BE2C (cell line): ENCODE results near the gene ULBP2.
"Not testable (repeated sequence)": the region's sequence is repeated elsewhere in the genome, so short reads cannot be mapped to it uniquely, and the experiment has no call there.

Experiments
- DNase-seq: peaks from one replicate; pipeline ENCODE4 v3.0.0-alpha.2; 2020
- H3K27me3 ChIP-seq: fragments of 250-450 bp; sonication (Bioruptor Pico); 2 replicates; pipeline ENCODE4 v1.5.1; 2020; ENCODE audit warnings: mild to moderate bottlenecking
- H3K36me3 ChIP-seq: fragments of 250-450 bp; sonication (Bioruptor Pico); 2 replicates; pipeline ENCODE4 v1.5.1; 2020; ENCODE audit warnings: mild to moderate bottlenecking
- H3K4me1 ChIP-seq: fragments of 250-450 bp; sonication (Bioruptor Pico); 2 replicates; pipeline ENCODE4 v1.5.1; 2020
- H3K4me3 ChIP-seq: 2 replicates; pipeline ENCODE4 v1.5.1; 2011; ENCODE audit warnings: low read depth, low read length
- H3K9me3 ChIP-seq: fragments of 250-450 bp; sonication (Bioruptor Pico); 2 replicates; pipeline ENCODE4 v1.5.1; 2020
- CTCF ChIP-seq: IDR thresholded peaks from 2 replicates; pipeline ENCODE4 v1.5.1; 2012; ENCODE audit warnings: mild to moderate bottlenecking, low read depth, low read length

ULBP2 gene

GRCh38 chr6:149925253-149925973, 16.4 kb upstream of the ULBP2 start:
- DNase-seq: no peak
- peak overlapping the region; percentile 66 for H3K4me3 ChIP-seq
- H3K36me3 ChIP-seq: no peaks in the 10 kb centered on the region
- no peaks in the 10 kb centered on the region for H3K9me3 ChIP-seq
- H3K4me1 ChIP-seq: no peaks in the 10 kb centered on the region
- no peak for TF ChIP-seq CTCF
- peaks cover 26% of the 10 kb centered on the region for H3K27me3 ChIP-seq

GRCh38 chr6:149925974-149926777, 15.6 kb upstream of the ULBP2 start:
- peaks cover 34% of the 10 kb centered on the region for H3K27me3 ChIP-seq
- H3K4me1 ChIP-seq: no peaks in the 10 kb centered on the region
- peak; percentile 89 for DNase-seq
- H3K4me3 ChIP-seq: peak overlapping the region; percentile 66
- no peaks in the 10 kb centered on the region for H3K36me3 ChIP-seq
- no peaks in the 10 kb centered on the region for H3K9me3 ChIP-seq
- TF ChIP-seq CTCF: peak; percentile 88

- H3K27me3 ChIP-seq: peaks cover 42% of the 10 kb centered on the region
- not testable (repeated sequence) for H3K36me3 ChIP-seq, H3K4me3 ChIP-seq, H3K4me1 ChIP-seq, H3K9me3 ChIP-seq, DNase-seq
Observed at GRCh38 chr6:149927025-149927424, 14.8 kb upstream of the ULBP2 start.

GRCh38 chr6:149929422-149929821, 12.4 kb upstream of the ULBP2 start:
- Histone ChIP-seq H3K27me3 (peaks cover 57% of the 10 kb centered on the region), H3K4me1 (no peaks in the 10 kb centered on the region), H3K36me3 (no peaks in the 10 kb centered on the region), H3K9me3 (no peaks in the 10 kb centered on the region), H3K4me3 (no peak overlapping the region)
- TF ChIP-seq CTCF: peak; percentile 68
- DNase-seq: no peak

- TF ChIP-seq CTCF: no peak
- DNase-seq: no peak
- Histone ChIP-seq H3K27me3 (peaks cover 63% of the 10 kb centered on the region), H3K36me3 (no peaks in the 10 kb centered on the region), H3K9me3 (no peaks in the 10 kb centered on the region), H3K4me3 (no peak overlapping the region), H3K4me1 (no peaks in the 10 kb centered on the region)
Observed at GRCh38 chr6:149931501-149931900, 10.3 kb upstream of the ULBP2 start.

GRCh38 chr6:149933036-149933435, 8.8 kb upstream of the ULBP2 start:
- no peak for TF ChIP-seq CTCF
- Histone ChIP-seq H3K4me3 (no peak overlapping the region), H3K27me3 (peaks cover 74% of the 10 kb centered on the region), H3K36me3 (no peaks in the 10 kb centered on the region), H3K4me1 (no peaks in the 10 kb centered on the region), H3K9me3 (no peaks in the 10 kb centered on the region)
- no peak for DNase-seq
